ENCODE data around the gene KRT28.

GRCh38 chr17:40821536-40821935 lies 21.8 kb upstream of the KRT28 start:
- no peak for TF ChIP-seq YY1 (IDR thresholded peaks at IDR 0.05; ENCODE audit: insufficient read depth, insufficient read length)
- TF ChIP-seq ZNF274 (IDR thresholded peaks at IDR 0.05; ENCODE audit: low read depth, low read length), result no peak

All from NT2/D1 (cell line).